Aorta (tissue), 5 donors: ENCODE data around the gene ARMH4. TPM values are rescaled to one million over a fixed set of nuclear protein-coding genes. Genes with fewer than 3 reads are reported as not detected.

Experiments used
- ATAC-seq: fragments of 200-7000 bp; cut with Tn5 transposase; one replicate; pipeline ENCODE4 v1.9.1; 2022; ENCODE audit warnings: moderate library complexity; ENCODE audit not compliant: low FRiP score
- DNase-seq, 2 donors: peaks; one replicate each; pipeline ENCODE4 v3.0.0-alpha.2; 2020
- H3K27ac ChIP-seq, 2 donors: one replicate each; pipeline ENCODE4 v1.5.1; 2013; ENCODE audit warnings: low read length in 2 of 2, mild to moderate bottlenecking in 2 of 2, moderate library complexity in 2 of 2, control low read depth in 1 of 2, inconsistent platforms in 1 of 2, low read depth in 1 of 2
- H3K27me3 ChIP-seq, 2 donors: one replicate each; pipeline ENCODE4 v1.6.1; 2013; ENCODE audit warnings: control low read depth in 1 of 2, low read length in 1 of 2, mild to moderate bottlenecking in 1 of 2, moderate library complexity in 1 of 2; ENCODE audit not compliant: insufficient read depth in 2 of 2, control insufficient read depth in 1 of 2
- H3K36me3 ChIP-seq, 2 donors: one replicate each; pipeline ENCODE4 v1.6.1; 2013; ENCODE audit warnings: control low read depth in 1 of 2, low read length in 1 of 2, mild to moderate bottlenecking in 1 of 2; ENCODE audit not compliant: insufficient read depth in 2 of 2, control insufficient read depth in 1 of 2
- H3K4me1 ChIP-seq, 2 donors: one replicate each; pipeline ENCODE4 v1.6.1; 2013; ENCODE audit warnings: low read length in 2 of 2, control low read depth in 1 of 2, mild to moderate bottlenecking in 1 of 2, moderate library complexity in 1 of 2; ENCODE audit not compliant: insufficient read depth in 2 of 2, control insufficient read depth in 1 of 2
- H3K4me3 ChIP-seq, 2 donors: one replicate each; pipeline ENCODE4 v1.5.1; 2013; ENCODE audit warnings: low read length in 2 of 2, control low read depth in 1 of 2, mild to moderate bottlenecking in 1 of 2
- H3K9me3 ChIP-seq: one replicate; pipeline ENCODE4 v1.6.1; 2013; ENCODE audit warnings: mild to moderate bottlenecking, low read length; ENCODE audit not compliant: control insufficient read depth
- WGBS, 2 donors: extraction: QIAGEN DNeasy Blood & Tissue Kit; methylation state at CpG; one replicate each; pipeline ENCODE4 v1.1.7; 2013; 5-methylcytosine and 5-hydroxymethylcytosine counted together
- intact Hi-C, 2 donors: fragments of 100-400 bp; cut with DNase I; formaldehyde crosslinking; loops; one replicate each; pipeline versions ENCODE4 v1.14.2 to v1.15.0; 2022
- polyA plus RNA-seq, 2 donors: library from polyadenylated mRNA; stranded (reverse); fragments of 200-250 nt; gene quantifications; one replicate each; pipeline ENCODE4 v1.2.3, GENCODE V29; 2013
- total RNA-seq, 2 donors: library from RNA; stranded (reverse); fragmentation: NEBNext Ultra II Directional; extraction: Animal tissue kit (Norgen Biotek cat#: 25700); gene quantifications; one replicate each; pipeline ENCODE4 v1.2.1, GENCODE V29; 2021
- donor health status: healthy with polysubstance abuse.
- donor health status: Bipolar disorder and iron deficiency.
- donor health status: DM: no; HTN: no; CAD: no.
- donor health status: DM: no; HTN: no; CAD: no.
- donor health status: DM: yes; HTN: yes; CAD: no.

Gene ARMH4
- total and polyA plus RNA-seq, 4 donors = 0.92 to 14.6 (median 5.1) TPM

GRCh38 chr14:58061581-58061980 is 90.4 kb downstream of the ARMH4 start:
- DNase-seq (no peak), ATAC-seq (no peak)
- intact Hi-C loops = no loop called here
- WGBS, 2 donors = 88 to 90% methylated on average over 4 of the region's 4 CpGs
- Histone ChIP-seq H3K4me1 (no peaks in the 10 kb centered on the region), H3K4me3 (no peak overlapping the region), H3K27ac (no peak overlapping the region), H3K36me3 (no peaks in the 10 kb centered on the region), H3K9me3 (peaks cover 1% of the 10 kb centered on the region), H3K27me3 (no peaks in the 10 kb centered on the region)

GRCh38 chr14:58060898-58061297 is 91.1 kb downstream of the ARMH4 start:
- 81 to 86% methylated on average over 4 of the region's 4 CpGs for WGBS, 2 donors
- Histone ChIP-seq H3K36me3 (no peaks in the 10 kb centered on the region), H3K9me3 (peaks cover 1% of the 10 kb centered on the region), H3K4me3 (no peak overlapping the region), H3K4me1 (no peaks in the 10 kb centered on the region), H3K27ac (no peak overlapping the region), H3K27me3 (no peaks in the 10 kb centered on the region)
- DNase-seq (no peak), ATAC-seq (no peak)
- intact Hi-C loops = no loop called here

- ATAC-seq (no peak), DNase-seq (no peak)
- no peak overlapping the region for H3K4me3 ChIP-seq
- H3K27me3 ChIP-seq = no peaks in the 10 kb centered on the region
- peaks cover 1% of the 10 kb centered on the region for H3K9me3 ChIP-seq
- intact Hi-C loops = no loop called here
- no peaks in the 10 kb centered on the region for H3K4me1 ChIP-seq
- no peaks in the 10 kb centered on the region for H3K36me3 ChIP-seq
- WGBS, 2 donors = 57 to 72% methylated on average over 3 of the region's 3 CpGs
- no peak overlapping the region for H3K27ac ChIP-seq
Observed at GRCh38 chr14:58060077-58060476, 91.9 kb downstream of the ARMH4 start.

- Histone ChIP-seq H3K4me1 (no peaks in the 10 kb centered on the region), H3K9me3 (peaks cover 1% of the 10 kb centered on the region), H3K36me3 (no peaks in the 10 kb centered on the region), H3K4me3 (no peak overlapping the region), H3K27me3 (no peaks in the 10 kb centered on the region), H3K27ac (no peak overlapping the region)
- 7 to 14% methylated on average over 3 of the region's 3 CpGs for WGBS, 2 donors
- no peak for DNase-seq
- no peak for ATAC-seq
- intact Hi-C loops = no loop called here
Observed at GRCh38 chr14:58059126-58059525, 92.9 kb downstream of the ARMH4 start.

- Histone ChIP-seq H3K27me3 (no peaks in the 10 kb centered on the region), H3K4me1 (no peaks in the 10 kb centered on the region), H3K27ac (no peak overlapping the region), H3K4me3 (no peak overlapping the region), H3K36me3 (no peaks in the 10 kb centered on the region), H3K9me3 (peaks cover 1% of the 10 kb centered on the region)
- ATAC-seq (no peak), DNase-seq (no peak)
- intact Hi-C loops = no loop called here
Observed at GRCh38 chr14:58055497-58056010, 96.5 kb downstream of the ARMH4 start.

GRCh38 chr14:58054100-58054499 is 97.9 kb downstream of the ARMH4 start:
- H3K4me3 ChIP-seq = no peak overlapping the region
- intact Hi-C loops = no loop called here
- no peaks in the 10 kb centered on the region for H3K4me1 ChIP-seq
- H3K27me3 ChIP-seq = no peaks in the 10 kb centered on the region
- WGBS, 2 donors = 87 to 90% methylated on average over 3 of the region's 3 CpGs
- H3K36me3 ChIP-seq = no peaks in the 10 kb centered on the region
- peaks cover 1% of the 10 kb centered on the region for H3K9me3 ChIP-seq
- H3K27ac ChIP-seq = no peak overlapping the region
- ATAC-seq (no peak), DNase-seq (no peak)

- H3K4me3 ChIP-seq = no peak overlapping the region
- no peak overlapping the region for H3K27ac ChIP-seq
- H3K36me3 ChIP-seq = no peaks in the 10 kb centered on the region
- ATAC-seq (peak; percentile 36), DNase-seq (no peak)
- H3K27me3 ChIP-seq = no peaks in the 10 kb centered on the region
- intact Hi-C loops = no loop called here
- H3K9me3 ChIP-seq = no peaks in the 10 kb centered on the region
- WGBS, 2 donors = 6% methylated on average over 5 of the region's 5 CpGs
- peaks cover 3 to 7% of the 10 kb centered on the region in 2 donors for H3K4me1 ChIP-seq
Observed at GRCh38 chr14:58048219-58048618, 103.8 kb downstream of the ARMH4 start.

GRCh38 chr14:58027904-58028303 is 124.1 kb downstream of the ARMH4 start:
- Histone ChIP-seq H3K9me3 (no peaks in the 10 kb centered on the region), H3K27ac (no peak overlapping the region), H3K4me3 (no peak overlapping the region), H3K4me1 (no peaks in the 10 kb centered on the region), H3K27me3 (no peaks in the 10 kb centered on the region), H3K36me3 (no peaks in the 10 kb centered on the region)
- intact Hi-C loops = no loop called here
- no peak for ATAC-seq
- no peak for DNase-seq

- Histone ChIP-seq H3K36me3 (no peaks in the 10 kb centered on the region), H3K4me1 (no peaks in the 10 kb centered on the region), H3K9me3 (no peaks in the 10 kb centered on the region), H3K4me3 (no peak overlapping the region), H3K27me3 (no peaks in the 10 kb centered on the region), H3K27ac (no peak overlapping the region)
- ATAC-seq (no peak), DNase-seq (no peak)
- 97 to 98% methylated on average over 1 of the region's 1 CpG for WGBS, 2 donors
- intact Hi-C loops = no loop called here
Observed at GRCh38 chr14:58026967-58027366, 125.0 kb downstream of the ARMH4 start.
